H9 (cell line): ENCODE measurements around the gene PPIP5K2. TPM values are rescaled to one million over a fixed set of nuclear protein-coding genes. Genes with fewer than 3 reads are reported as not detected.

Source experiments
- DNase-seq: peaks from one replicate; pipeline ENCODE4 v3.0.0-alpha.2; 2017
- H2AFZ ChIP-seq: one replicate; pipeline ENCODE4 v1.6.1; 2013; ENCODE audit warnings: mild to moderate bottlenecking, low read length, control low read depth, moderate library complexity
- H2AK5ac ChIP-seq: 2 replicates; pipeline ENCODE4 v1.6.1; 2013; ENCODE audit warnings: low read length, control low read depth, mixed read lengths; ENCODE audit not compliant: insufficient read length
- H2BK120ac ChIP-seq: one replicate; pipeline ENCODE4 v1.6.1; 2013; ENCODE audit warnings: low read depth, mild to moderate bottlenecking, low read length, control low read depth, inconsistent platforms; ENCODE audit not compliant: poor library complexity, severe bottlenecking
- H2BK12ac ChIP-seq: 2 replicates; pipeline ENCODE4 v1.6.1; 2013; ENCODE audit warnings: low read length, control low read depth, mixed read lengths, low read depth; ENCODE audit not compliant: insufficient read length
- H2BK15ac ChIP-seq: 2 replicates; pipeline ENCODE4 v1.6.1; 2013; ENCODE audit warnings: low read depth, low read length, control low read depth
- H2BK20ac ChIP-seq: one replicate; pipeline ENCODE4 v1.6.1; 2013; ENCODE audit warnings: low read depth, mild to moderate bottlenecking, low read length, control low read depth, inconsistent platforms; ENCODE audit not compliant: poor library complexity, severe bottlenecking
- H2BK5ac ChIP-seq: 2 replicates; pipeline ENCODE4 v1.6.1; 2013; ENCODE audit warnings: low read length, control low read depth, mixed read lengths; ENCODE audit not compliant: insufficient read length
- H3K14ac ChIP-seq: 2 replicates; pipeline ENCODE4 v1.6.1; 2013; ENCODE audit warnings: low read length, control low read depth; ENCODE audit not compliant: insufficient read depth
- H3K18ac ChIP-seq: 2 replicates; pipeline ENCODE4 v1.6.1; 2013; ENCODE audit warnings: low read depth, mild to moderate bottlenecking, mixed read lengths, low read length, control low read depth; ENCODE audit not compliant: insufficient read length
- H3K23ac ChIP-seq: 2 replicates; pipeline ENCODE4 v1.6.1; 2013; ENCODE audit warnings: low read length, control low read depth, mixed read lengths, low read depth; ENCODE audit not compliant: insufficient read length
- H3K23me2 ChIP-seq: 2 replicates; pipeline ENCODE4 v1.6.1; 2013; ENCODE audit warnings: low read depth, mild to moderate bottlenecking, mixed read lengths, low read length, control low read depth; ENCODE audit not compliant: insufficient read length, poor library complexity, severe bottlenecking
- H3K27ac ChIP-seq: 2 replicates; pipeline ENCODE4 v1.5.1; 2013; ENCODE audit warnings: low read length, control low read depth, mixed read lengths, low read depth; ENCODE audit not compliant: insufficient read length
- H3K27me3 ChIP-seq: 2 replicates; pipeline ENCODE4 v1.6.1; 2013; ENCODE audit warnings: low read length, control low read depth, inconsistent platforms; ENCODE audit not compliant: insufficient read depth
- H3K4ac ChIP-seq: 2 replicates; pipeline ENCODE4 v1.6.1; 2013; ENCODE audit warnings: low read depth, mild to moderate bottlenecking, control low read depth, inconsistent platforms, low read length, moderate library complexity
- H3K4me1 ChIP-seq: 2 replicates; pipeline ENCODE4 v1.6.1; 2013; ENCODE audit warnings: low read length, control low read depth, inconsistent platforms; ENCODE audit not compliant: insufficient read depth
- H3K4me2 ChIP-seq: 2 replicates; pipeline ENCODE4 v1.6.1; 2013; ENCODE audit warnings: low read length, control low read depth, mixed read lengths; ENCODE audit not compliant: insufficient read length, insufficient read depth
- H3K56ac ChIP-seq: 2 replicates; pipeline ENCODE4 v1.6.1; 2013; ENCODE audit warnings: low read depth, mild to moderate bottlenecking, mixed read lengths, low read length, control low read depth; ENCODE audit not compliant: insufficient read length
- H3K79me1 ChIP-seq: 2 replicates; pipeline ENCODE4 v1.6.1; 2013; ENCODE audit warnings: low read depth, mild to moderate bottlenecking, moderate library complexity, low read length, control low read depth, inconsistent platforms; ENCODE audit not compliant: insufficient read depth, poor library complexity, severe bottlenecking
- H3K79me2 ChIP-seq: 2 replicates; pipeline ENCODE4 v1.6.1; 2013; ENCODE audit warnings: low read length, control low read depth, inconsistent platforms; ENCODE audit not compliant: insufficient read depth
- H3K9ac ChIP-seq: 2 replicates; pipeline ENCODE4 v1.6.1; 2013; ENCODE audit warnings: low read length, control low read depth, mixed read lengths; ENCODE audit not compliant: insufficient read length; ENCODE audit errors: extremely low read depth
- H3K9me3 ChIP-seq: one replicate; pipeline ENCODE4 v1.6.1; 2013; ENCODE audit warnings: low read depth, low read length, inconsistent platforms; ENCODE audit not compliant: control insufficient read depth
- H3T11ph ChIP-seq: one replicate; pipeline ENCODE4 v1.6.1; 2013; ENCODE audit warnings: mild to moderate bottlenecking, low read length, control low read depth, inconsistent platforms
- H4K20me1 ChIP-seq: one replicate; pipeline ENCODE4 v1.6.1; 2013; ENCODE audit not compliant: control insufficient read depth, insufficient read length, insufficient read depth
- H4K5ac ChIP-seq: 2 replicates; pipeline ENCODE4 v1.6.1; 2013; ENCODE audit warnings: low read depth, mild to moderate bottlenecking, mixed read lengths, low read length, control low read depth; ENCODE audit not compliant: insufficient read length
- H4K8ac ChIP-seq: replicated peaks from 2 replicates; pipeline ENCODE4 v1.6.1; 2013; ENCODE audit warnings: low read length, control low read depth, mixed read lengths, low read depth; ENCODE audit not compliant: insufficient read length
- H4K91ac ChIP-seq: 2 replicates; pipeline ENCODE4 v1.6.1; 2013; ENCODE audit warnings: low read depth, mild to moderate bottlenecking, moderate library complexity, mixed read lengths, low read length, control low read depth; ENCODE audit not compliant: insufficient read length
- H3K27ac Mint-ChIP-seq, 3 experiments: 2 replicates in 2 of 3; 3 replicates in 1 of 3; pipeline ENCODE4 v1.8.0; 2020 to 2021; ENCODE audit warnings: mixed read lengths in 3 of 3, mild to moderate bottlenecking in 1 of 3, moderate library complexity in 1 of 3
- H3K27me3 Mint-ChIP-seq: 2 replicates; pipeline ENCODE4 v1.8.0; 2021; ENCODE audit warnings: low read depth, mild to moderate bottlenecking, moderate library complexity, mixed read lengths
- H3K36me3 Mint-ChIP-seq, 3 experiments: 2 replicates in 2 of 3; 3 replicates in 1 of 3; pipeline ENCODE4 v1.8.0; 2020 to 2021; ENCODE audit warnings: low read depth in 3 of 3, mixed read lengths in 3 of 3; ENCODE audit not compliant: insufficient read depth in 1 of 3
- H3K4me1 Mint-ChIP-seq, 2 experiments: 2 replicates each; pipeline ENCODE4 v1.8.0; 2020; ENCODE audit warnings: mixed read lengths in 2 of 2
- H3K4me3 Mint-ChIP-seq, 2 experiments: 2 replicates in 1 of 2; 3 replicates in 1 of 2; pipeline ENCODE4 v1.8.0; 2020 to 2021; ENCODE audit warnings: mild to moderate bottlenecking in 2 of 2, mixed read lengths in 2 of 2, moderate library complexity in 1 of 2
- H3K9me3 Mint-ChIP-seq, 2 experiments: 2 replicates in 1 of 2; 3 replicates in 1 of 2; pipeline ENCODE4 v1.8.0; 2020; ENCODE audit warnings: mild to moderate bottlenecking in 2 of 2, mixed read lengths in 2 of 2, moderate library complexity in 1 of 2
- WGBS: extraction: QIAGEN DNeasy Blood & Tissue Kit; methylation state at CpG from one replicate; pipeline ENCODE4 v1.1.7; 2013; ENCODE audit warnings: missing lambda C conversion rate, low lambda C conversion rate, mixed read lengths; ENCODE audit not compliant: insufficient read length; ENCODE audit errors: extremely low coverage; 5-methylcytosine and 5-hydroxymethylcytosine counted together
- total RNA-seq: library from RNA; stranded (reverse); gene quantifications from 2 replicates; pipeline ENCODE4 v1.2.1, GENCODE V29; 2021
- TF ChIP-seq, protein P1 (sequence below): fragments of 200-600 bp; sonication (generic); conservative IDR thresholded peaks from 3 replicates; pipeline ENCODE4 v1.8.0; 2021; ENCODE audit warnings: antibody characterized with exemption, mild to moderate bottlenecking

The PPIP5K2 gene
- total RNA-seq, 1 experiment from 2014 or later: 43.8 TPM

DNA sequence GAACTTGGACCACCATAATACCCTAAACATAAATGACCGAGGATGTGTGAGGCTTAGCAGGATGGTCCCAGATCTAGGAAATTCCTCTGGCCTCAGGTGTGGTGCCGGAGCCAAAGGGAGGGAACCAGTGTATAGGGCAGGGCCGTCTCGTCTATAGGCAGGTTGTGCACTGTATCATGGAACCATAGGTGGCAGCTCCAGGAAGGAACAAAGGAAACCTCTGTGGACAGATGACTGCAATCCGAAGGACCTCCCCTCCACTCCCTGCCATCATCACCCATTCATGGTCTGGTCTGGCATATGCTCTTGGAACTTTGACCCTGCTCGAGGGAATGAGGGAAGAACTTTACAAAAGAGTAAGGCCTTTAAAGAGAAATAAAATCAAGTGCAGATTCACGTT is 135.6 kb downstream of the PPIP5K2 start:
- H2BK5ac ChIP-seq: no peak overlapping the region
- peaks cover 9 to 10% of the 10 kb centered on the region in 2 experiments for H3K4me1 Mint-ChIP-seq
- H3K14ac ChIP-seq: no peak overlapping the region
- no peak overlapping the region for H3T11ph ChIP-seq
- no peak overlapping the region for H3K18ac ChIP-seq
- H2AK5ac ChIP-seq: no peak overlapping the region
- H3K4me2 ChIP-seq: no peak overlapping the region
- no peaks in the 10 kb centered on the region for H3K27me3 Mint-ChIP-seq
- no peak overlapping the region for H2BK120ac ChIP-seq
- H3K79me2 ChIP-seq: no peaks in the 10 kb centered on the region; the same call in 1 of the 2 replicates
- H3K27ac Mint-ChIP-seq: no peak overlapping the region
- H2AFZ ChIP-seq: no peak overlapping the region
- H2BK12ac ChIP-seq: no peak overlapping the region
- no peak for DNase-seq
- H3K4me3 Mint-ChIP-seq: no peak overlapping the region
- H4K8ac ChIP-seq: no peak overlapping the region
- no peak overlapping the region for H3K56ac ChIP-seq
- no peaks in the 10 kb centered on the region for H3K79me1 ChIP-seq
- H3K9ac ChIP-seq: no peak overlapping the region
- WGBS: no CpG with 5 or more reads among the region's 7 CpGs
- H3K27ac ChIP-seq: no peak overlapping the region
- TF ChIP-seq, protein P1, sequence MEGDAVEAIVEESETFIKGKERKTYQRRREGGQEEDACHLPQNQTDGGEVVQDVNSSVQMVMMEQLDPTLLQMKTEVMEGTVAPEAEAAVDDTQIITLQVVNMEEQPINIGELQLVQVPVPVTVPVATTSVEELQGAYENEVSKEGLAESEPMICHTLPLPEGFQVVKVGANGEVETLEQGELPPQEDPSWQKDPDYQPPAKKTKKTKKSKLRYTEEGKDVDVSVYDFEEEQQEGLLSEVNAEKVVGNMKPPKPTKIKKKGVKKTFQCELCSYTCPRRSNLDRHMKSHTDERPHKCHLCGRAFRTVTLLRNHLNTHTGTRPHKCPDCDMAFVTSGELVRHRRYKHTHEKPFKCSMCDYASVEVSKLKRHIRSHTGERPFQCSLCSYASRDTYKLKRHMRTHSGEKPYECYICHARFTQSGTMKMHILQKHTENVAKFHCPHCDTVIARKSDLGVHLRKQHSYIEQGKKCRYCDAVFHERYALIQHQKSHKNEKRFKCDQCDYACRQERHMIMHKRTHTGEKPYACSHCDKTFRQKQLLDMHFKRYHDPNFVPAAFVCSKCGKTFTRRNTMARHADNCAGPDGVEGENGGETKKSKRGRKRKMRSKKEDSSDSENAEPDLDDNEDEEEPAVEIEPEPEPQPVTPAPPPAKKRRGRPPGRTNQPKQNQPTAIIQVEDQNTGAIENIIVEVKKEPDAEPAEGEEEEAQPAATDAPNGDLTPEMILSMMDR: no peak
- H4K91ac ChIP-seq: no peak overlapping the region
- H4K20me1 ChIP-seq: no peaks in the 10 kb centered on the region
- no peaks in the 10 kb centered on the region for H3K27me3 ChIP-seq
- no peak overlapping the region for H3K23ac ChIP-seq
- H3K4me1 ChIP-seq: no peaks in the 10 kb centered on the region
- H3K36me3 Mint-ChIP-seq: no peaks in the 10 kb centered on the region
- no peak overlapping the region for H2BK20ac ChIP-seq
- H2BK15ac ChIP-seq: no peak overlapping the region
- H3K9me3 ChIP-seq: no peaks in the 10 kb centered on the region
- H4K5ac ChIP-seq: no peak overlapping the region
- no peaks in the 10 kb centered on the region for H3K23me2 ChIP-seq
- H3K4ac ChIP-seq: no peak overlapping the region
- peaks cover 0 to 2% of the 10 kb centered on the region in 2 experiments; a peak in 2 of 5 replicates for H3K9me3 Mint-ChIP-seq
